Testis (tissue), 2 donors: ENCODE measurements around the gene CEMP1.

Experiments used
- POLR2A ChIP-seq: fragments of 450-650 bp; IDR thresholded peaks from one replicate; pipeline ENCODE4 v1.6.1; 2017; ENCODE audit warnings: antibody characterized with exemption, mild to moderate bottlenecking, moderate library complexity
- TF ChIP-seq, protein P1 (sequence below), 3 experiments: fragments of 450-650 bp in 2 of 3; fragments of 200-600 bp in 1 of 3; sonication (generic) in 1 of 3; IDR thresholded peaks; one replicate each; pipeline ENCODE4 v1.5.1; 2016 to 2019; ENCODE audit warnings: antibody characterized with exemption in 3 of 3, mild to moderate bottlenecking in 2 of 3, moderate library complexity in 1 of 3

DNA sequence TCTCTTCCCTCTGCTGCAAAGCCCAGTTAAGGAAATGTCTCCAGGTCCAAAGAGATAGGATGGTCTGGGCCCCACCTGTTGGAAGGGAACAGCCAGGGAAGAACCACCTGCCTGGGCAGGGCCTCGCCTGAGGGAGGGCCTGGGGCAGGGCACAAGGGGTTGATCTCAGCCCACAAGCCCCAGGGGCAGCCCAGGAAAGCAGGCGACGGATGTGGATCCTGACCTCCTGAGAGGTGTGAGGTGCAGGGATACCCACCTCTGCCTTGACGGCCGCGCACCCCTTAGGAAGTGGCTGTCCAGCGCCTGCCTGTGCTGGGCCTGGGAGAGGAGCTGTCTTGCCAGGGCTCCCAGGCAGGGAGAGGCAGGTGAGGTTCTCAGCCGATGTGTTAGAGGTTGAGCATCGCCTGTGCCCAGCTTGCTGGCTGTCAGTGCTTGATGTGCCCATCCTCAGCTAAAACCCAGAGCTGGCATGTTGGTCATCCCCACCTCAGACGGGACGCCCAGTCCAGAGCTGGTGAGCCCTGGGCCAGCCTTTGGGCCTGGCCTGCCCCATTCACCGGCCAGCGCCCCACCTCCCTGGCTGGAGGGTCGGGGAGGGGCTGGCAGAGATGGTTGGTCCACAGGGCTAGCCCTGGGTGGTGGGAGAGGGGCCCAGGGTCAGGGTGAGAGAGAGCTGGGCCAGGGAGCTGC is 434 bp downstream of the CEMP1 start:
- no peak for TF ChIP-seq POLR2A
- TF ChIP-seq, protein P1, sequence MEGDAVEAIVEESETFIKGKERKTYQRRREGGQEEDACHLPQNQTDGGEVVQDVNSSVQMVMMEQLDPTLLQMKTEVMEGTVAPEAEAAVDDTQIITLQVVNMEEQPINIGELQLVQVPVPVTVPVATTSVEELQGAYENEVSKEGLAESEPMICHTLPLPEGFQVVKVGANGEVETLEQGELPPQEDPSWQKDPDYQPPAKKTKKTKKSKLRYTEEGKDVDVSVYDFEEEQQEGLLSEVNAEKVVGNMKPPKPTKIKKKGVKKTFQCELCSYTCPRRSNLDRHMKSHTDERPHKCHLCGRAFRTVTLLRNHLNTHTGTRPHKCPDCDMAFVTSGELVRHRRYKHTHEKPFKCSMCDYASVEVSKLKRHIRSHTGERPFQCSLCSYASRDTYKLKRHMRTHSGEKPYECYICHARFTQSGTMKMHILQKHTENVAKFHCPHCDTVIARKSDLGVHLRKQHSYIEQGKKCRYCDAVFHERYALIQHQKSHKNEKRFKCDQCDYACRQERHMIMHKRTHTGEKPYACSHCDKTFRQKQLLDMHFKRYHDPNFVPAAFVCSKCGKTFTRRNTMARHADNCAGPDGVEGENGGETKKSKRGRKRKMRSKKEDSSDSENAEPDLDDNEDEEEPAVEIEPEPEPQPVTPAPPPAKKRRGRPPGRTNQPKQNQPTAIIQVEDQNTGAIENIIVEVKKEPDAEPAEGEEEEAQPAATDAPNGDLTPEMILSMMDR (IDR thresholded peaks at IDR 0.05): no peak
